Stomach (tissue), 9 donors: ENCODE results near the gene OAF. TPM values are rescaled to one million over a fixed set of nuclear protein-coding genes. Genes with fewer than 3 reads are reported as not detected.

Source experiments
- DNase-seq, 2 donors: peaks; one replicate each; pipeline versions ENCODE4 v3.0.0 to v3.0.0-alpha.2; 2013 to 2019
- H3K27ac ChIP-seq, 5 donors: fragments of 200-600 bp in 4 of 5; sonication (generic) in 4 of 5; one replicate each; pipeline ENCODE4 v1.5.1; 2013 to 2019; ENCODE audit warnings: mild to moderate bottlenecking in 1 of 5, moderate library complexity in 1 of 5
- H3K27me3 ChIP-seq, 3 donors: fragments of 200-600 bp; sonication (generic); one replicate each; pipeline ENCODE4 v1.5.1; 2017 to 2019; ENCODE audit warnings: mixed run types in 1 of 3
- H3K36me3 ChIP-seq, 4 donors: fragments of 200-600 bp; sonication (generic); 1 replicate in 3 of 4; 2 replicates in 1 of 4; pipeline ENCODE4 v1.5.1; 2016 to 2019
- H3K4me1 ChIP-seq, 4 donors: fragments of 200-600 bp; sonication (generic); one replicate each; pipeline ENCODE4 v1.5.1; 2016 to 2019
- H3K4me3 ChIP-seq, 4 donors: fragments of 200-600 bp; sonication (generic) in 3 of 4; one replicate each; pipeline ENCODE4 v1.5.1; 2016 to 2019; ENCODE audit warnings: mild to moderate bottlenecking in 1 of 4
- H3K9me3 ChIP-seq, 4 donors: fragments of 200-600 bp; sonication (generic); one replicate each; pipeline ENCODE4 v1.5.1; 2016 to 2019
- EP300 ChIP-seq: sonication (generic); formaldehyde crosslinking; IDR thresholded peaks from one replicate; pipeline ENCODE4 v1.6.1; 2017; ENCODE audit warnings: antibody characterized with exemption
- POLR2A ChIP-seq, 4 donors: fragments of 450-650 bp; IDR thresholded peaks; one replicate each; pipeline ENCODE4 v1.6.1; 2016; ENCODE audit warnings: antibody characterized with exemption in 4 of 4, control low read depth in 2 of 4, mild to moderate bottlenecking in 1 of 4, moderate library complexity in 1 of 4
- POLR2AphosphoS5 ChIP-seq, 3 donors: sonication (generic); formaldehyde crosslinking; IDR thresholded peaks; one replicate each; pipeline ENCODE4 v1.6.1; 2016; ENCODE audit warnings: antibody characterized with exemption in 3 of 3
- WGBS, 5 donors: extraction: QIAGEN DNeasy Blood & Tissue Kit in 3 of 5; methylation state at CpG; one replicate each; pipeline versions ENCODE4 v1.1.5 to v1.1.7; 2013 to 2018; 5-methylcytosine and 5-hydroxymethylcytosine counted together
- intact Hi-C: fragments of 100-400 bp; cut with DNase I; formaldehyde crosslinking; loops from one replicate; pipeline ENCODE4 v1.15.1; 2023; ENCODE audit warnings: low total_unique reads
- polyA plus RNA-seq, 3 donors: library from polyadenylated mRNA; stranded (reverse); fragments of 200-250 nt; gene quantifications; one replicate each; pipeline ENCODE4 v1.2.3, GENCODE V29; 2013
- total RNA-seq, 5 donors: library from RNA; depleted of rRNA; stranded (reverse); fragments of >200 nt; gene quantifications; one replicate each; pipeline versions ENCODE4 v1.1.0 to v1.2.3, GENCODE V29; 2014 to 2016
- TF ChIP-seq, protein P1 (sequence below), 7 experiments: fragments of 450-650 bp in 4 of 7; fragments of 200-600 bp in 3 of 7; sonication (generic) in 3 of 7; IDR thresholded peaks; one replicate each; pipeline ENCODE4 v1.5.1; 2016 to 2019; ENCODE audit warnings: antibody characterized with exemption in 7 of 7, control low read depth in 2 of 7, mild to moderate bottlenecking in 1 of 7
- donor health status: healthy with polysubstance abuse.
- donor health status: Bipolar disorder and iron deficiency.
- donor health status: healthy.

Gene OAF
- total and polyA plus RNA-seq, 8 donors = 17.1 to 380 (median 30.4) TPM

DNA sequence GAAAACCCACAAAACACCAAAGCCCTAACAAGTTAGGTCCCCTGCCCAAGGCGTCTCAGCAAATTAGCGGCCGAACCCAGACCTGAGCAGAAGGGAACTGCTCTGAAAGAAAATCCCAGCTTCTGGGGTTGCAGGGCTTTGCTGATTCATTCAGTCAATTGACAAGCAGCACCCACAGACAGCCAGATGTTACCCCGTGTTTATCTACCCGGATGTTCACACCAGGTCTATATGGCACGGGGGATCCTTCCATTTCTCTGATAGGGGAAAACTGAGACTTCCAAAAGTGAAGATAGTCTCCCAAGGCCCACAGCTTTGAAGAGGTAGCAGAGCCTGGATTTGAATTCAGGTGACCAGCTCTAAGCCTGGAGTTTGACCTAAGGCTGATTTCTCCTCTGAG is 14.0 kb upstream of the OAF start:
- TF ChIP-seq, protein P1, sequence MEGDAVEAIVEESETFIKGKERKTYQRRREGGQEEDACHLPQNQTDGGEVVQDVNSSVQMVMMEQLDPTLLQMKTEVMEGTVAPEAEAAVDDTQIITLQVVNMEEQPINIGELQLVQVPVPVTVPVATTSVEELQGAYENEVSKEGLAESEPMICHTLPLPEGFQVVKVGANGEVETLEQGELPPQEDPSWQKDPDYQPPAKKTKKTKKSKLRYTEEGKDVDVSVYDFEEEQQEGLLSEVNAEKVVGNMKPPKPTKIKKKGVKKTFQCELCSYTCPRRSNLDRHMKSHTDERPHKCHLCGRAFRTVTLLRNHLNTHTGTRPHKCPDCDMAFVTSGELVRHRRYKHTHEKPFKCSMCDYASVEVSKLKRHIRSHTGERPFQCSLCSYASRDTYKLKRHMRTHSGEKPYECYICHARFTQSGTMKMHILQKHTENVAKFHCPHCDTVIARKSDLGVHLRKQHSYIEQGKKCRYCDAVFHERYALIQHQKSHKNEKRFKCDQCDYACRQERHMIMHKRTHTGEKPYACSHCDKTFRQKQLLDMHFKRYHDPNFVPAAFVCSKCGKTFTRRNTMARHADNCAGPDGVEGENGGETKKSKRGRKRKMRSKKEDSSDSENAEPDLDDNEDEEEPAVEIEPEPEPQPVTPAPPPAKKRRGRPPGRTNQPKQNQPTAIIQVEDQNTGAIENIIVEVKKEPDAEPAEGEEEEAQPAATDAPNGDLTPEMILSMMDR (IDR thresholded peaks at IDR 0.05) = no peak
- TF ChIP-seq EP300 = no peak
- no peak for TF ChIP-seq POLR2A (IDR thresholded peaks at IDR 0.05)
- no peak for TF ChIP-seq POLR2AphosphoS5 (IDR thresholded peaks at IDR 0.05)
- peaks cover 0 to 6% (median 3%) of the 10 kb centered on the region in 4 donors for H3K4me1 ChIP-seq
- H3K4me3 ChIP-seq = no peak overlapping the region
- WGBS, 5 donors = 80 to 92% (median 88%) methylated on average over 6 of the region's 6 CpGs
- H3K9me3 ChIP-seq = no peaks in the 10 kb centered on the region
- no peak for DNase-seq
- no peak overlapping the region for H3K27ac ChIP-seq
- H3K36me3 ChIP-seq = no peaks in the 10 kb centered on the region
- peaks cover 0 to 5% (median 0%) of the 10 kb centered on the region in 3 donors for H3K27me3 ChIP-seq
- intact Hi-C loops = no loop called here

DNA sequence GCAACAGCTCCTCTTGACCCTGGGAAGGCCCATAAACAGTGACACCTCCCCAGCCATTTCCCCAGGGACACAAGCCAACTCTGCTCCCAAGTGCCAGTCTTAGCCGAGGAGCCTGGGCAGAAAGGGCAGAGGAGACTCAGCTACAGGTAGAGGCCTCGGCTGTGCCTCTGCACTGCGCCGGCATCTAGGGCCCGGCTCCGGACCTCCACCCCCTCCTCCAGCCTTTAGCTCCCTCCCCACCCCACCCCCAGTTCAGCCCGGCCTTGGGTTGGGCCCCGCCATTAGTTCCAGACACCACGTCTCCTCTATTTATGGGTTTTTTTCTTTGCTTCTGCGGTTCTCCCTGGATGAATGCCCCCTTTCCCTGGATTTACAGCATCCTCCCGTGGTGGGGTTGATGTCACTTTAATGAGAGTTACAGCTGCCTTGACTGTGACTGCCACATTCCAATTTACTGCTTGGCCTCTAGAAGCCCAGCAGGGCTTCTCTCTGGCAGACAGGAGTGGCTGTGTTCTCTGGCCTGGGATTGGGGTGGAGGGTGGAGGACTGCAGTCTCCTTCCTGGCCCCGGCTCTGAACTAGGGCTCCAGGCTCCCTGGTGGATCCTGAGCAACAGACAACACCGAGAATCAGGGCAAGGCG is 13.5 kb upstream of the OAF start:
- H3K4me3 ChIP-seq = no peak overlapping the region
- H3K27ac ChIP-seq = no peak overlapping the region
- 66 to 79% (median 70%) methylated on average over 12 to 14 of the region's 14 CpGs for WGBS, 5 donors
- TF ChIP-seq POLR2A (IDR thresholded peaks at IDR 0.05) (no peak), EP300 (no peak), POLR2AphosphoS5 (IDR thresholded peaks at IDR 0.05) (no peak)
- TF ChIP-seq, protein P1 (IDR thresholded peaks at IDR 0.05) = no peak
- H3K36me3 ChIP-seq = no peaks in the 10 kb centered on the region
- no peaks in the 10 kb centered on the region for H3K9me3 ChIP-seq
- H3K27me3 ChIP-seq = peaks cover 0 to 5% (median 0%) of the 10 kb centered on the region in 3 donors
- intact Hi-C loops = no loop called here
- DNase-seq = peak in 1 of 2 donors; percentile 59
- H3K4me1 ChIP-seq = peaks cover 0 to 6% (median 3%) of the 10 kb centered on the region in 4 donors

DNA sequence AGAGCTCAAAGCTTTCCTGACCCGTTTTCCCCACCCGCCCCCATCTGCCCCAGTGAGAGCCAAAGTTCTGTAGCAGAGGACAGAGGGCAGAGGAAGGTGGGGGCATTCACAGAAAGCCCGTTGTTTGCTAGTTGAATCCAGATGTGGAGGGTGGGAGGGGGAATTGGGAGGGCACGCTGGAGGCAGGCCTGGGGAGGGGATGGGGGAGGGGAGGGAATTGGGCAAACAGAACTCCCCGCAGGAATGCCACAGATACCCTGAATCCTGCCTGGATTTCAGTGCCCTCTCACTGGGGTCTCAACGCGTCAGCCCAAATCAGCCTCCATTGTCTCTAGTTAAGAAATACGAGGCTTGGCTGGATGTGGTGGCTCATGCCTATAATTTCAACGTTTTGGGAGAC is 12.9 kb upstream of the OAF start:
- no peak for DNase-seq
- H3K4me1 ChIP-seq = peaks cover 0 to 6% (median 1%) of the 10 kb centered on the region in 4 donors
- intact Hi-C loops = no loop called here
- peaks cover 0 to 5% (median 0%) of the 10 kb centered on the region in 3 donors for H3K27me3 ChIP-seq
- no peak overlapping the region for H3K27ac ChIP-seq
- no peak for TF ChIP-seq EP300
- TF ChIP-seq POLR2AphosphoS5 (IDR thresholded peaks at IDR 0.05) = no peak
- TF ChIP-seq, protein P1 (IDR thresholded peaks at IDR 0.05) = no peak
- TF ChIP-seq POLR2A (IDR thresholded peaks at IDR 0.05) = no peak
- no peaks in the 10 kb centered on the region for H3K9me3 ChIP-seq
- H3K4me3 ChIP-seq = no peak overlapping the region
- H3K36me3 ChIP-seq = no peaks in the 10 kb centered on the region
- WGBS, 5 donors = 72 to 79% (median 75%) methylated on average over 8 to 9 of the region's 9 CpGs

DNA sequence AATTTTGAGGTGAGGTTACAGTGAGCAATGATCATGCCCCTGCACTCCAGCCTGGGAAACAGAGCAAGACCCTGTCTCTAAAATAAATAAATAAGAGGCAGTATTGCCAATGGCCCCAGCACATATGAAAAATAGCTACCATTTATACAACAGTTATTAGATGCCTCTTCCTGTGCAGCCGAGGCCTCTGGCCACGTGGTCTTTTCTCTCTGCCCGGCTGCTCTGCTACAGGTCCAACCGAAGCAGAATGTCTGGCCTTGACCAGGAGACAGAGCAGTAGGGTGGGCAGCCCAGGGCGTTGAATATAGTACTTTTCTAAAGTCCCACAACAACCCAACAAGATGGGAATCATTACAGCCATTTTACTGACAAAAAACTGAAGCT is 12.4 kb upstream of the OAF start:
- intact Hi-C loops = no loop called here
- Histone ChIP-seq H3K27ac (no peak overlapping the region), H3K4me3 (no peak overlapping the region), H3K36me3 (no peaks in the 10 kb centered on the region), H3K27me3 (peaks cover 0 to 5% (median 0%) of the 10 kb centered on the region in 3 donors), H3K4me1 (peaks cover 0 to 6% (median 0%) of the 10 kb centered on the region in 4 donors), H3K9me3 (no peaks in the 10 kb centered on the region)
- no peak for TF ChIP-seq EP300
- TF ChIP-seq, protein P1 (IDR thresholded peaks at IDR 0.05) = no peak
- TF ChIP-seq POLR2AphosphoS5 (IDR thresholded peaks at IDR 0.05) = no peak
- no peak for TF ChIP-seq POLR2A (IDR thresholded peaks at IDR 0.05)
- no peak for DNase-seq
- 71 to 86% (median 76%) methylated on average over 5 of the region's 5 CpGs for WGBS, 5 donors
